Activated naive CD8-positive, alpha-beta T cell treated with anti-CD3 and anti-CD28 coated beads, Interleukin-2, amount 50 U/mL, for 16 hours (primary cell): ENCODE data around the gene GPA33.

Experiments used
- DNase-seq: peaks from one replicate; pipeline ENCODE4 v3.0.0-alpha.2; 2020; ENCODE audit warnings: low read depth, low spot score

Gene GPA33

DNA sequence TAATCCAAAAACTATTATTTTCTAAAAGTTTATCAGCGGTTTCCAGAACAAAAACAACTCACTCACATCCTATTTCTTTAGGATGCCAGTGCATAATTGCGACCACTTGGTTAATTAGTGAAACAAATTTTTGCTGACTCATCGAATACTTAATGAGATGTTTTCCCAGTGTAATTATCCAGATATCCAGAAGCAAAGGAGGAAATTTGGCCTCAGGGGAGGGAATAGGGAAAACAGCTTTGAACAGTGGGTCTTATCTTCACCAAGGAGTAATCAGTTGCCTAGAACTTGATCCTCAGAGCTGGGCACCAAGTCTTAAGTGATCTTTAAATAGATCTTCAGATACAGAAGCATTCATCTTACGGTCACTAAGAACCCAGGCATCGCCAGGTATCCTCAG is 28.0 kb upstream of the GPA33 start:
- DNase-seq = no peak

- DNase-seq = no peak
Measured at GRCh38 chr1:167117225-167117624, 27.0 kb upstream of the GPA33 start.

GRCh38 chr1:167116174-167116573 is 26.0 kb upstream of the GPA33 start:
- no peak for DNase-seq

DNA sequence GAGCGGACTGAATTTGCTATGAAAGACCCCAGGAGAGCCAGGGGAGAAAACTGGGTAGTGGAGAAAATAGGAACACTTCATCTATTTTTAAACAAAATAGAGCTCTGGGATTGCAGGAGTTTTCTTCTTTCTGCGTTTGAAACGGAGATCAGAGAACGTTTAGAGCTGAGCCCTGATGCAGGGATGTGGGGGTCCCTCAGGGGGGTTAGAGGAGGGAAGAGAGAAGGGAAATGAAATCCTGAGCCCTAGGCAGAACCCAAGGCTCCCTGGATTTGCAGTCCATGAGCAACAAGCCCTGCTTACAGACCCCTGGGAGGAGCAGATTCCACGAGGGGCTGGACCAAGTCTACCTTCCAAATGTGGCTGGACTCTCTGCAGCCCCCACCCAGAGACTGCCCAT is 25.5 kb upstream of the GPA33 start:
- no peak for DNase-seq

- no peak for DNase-seq
Measured at GRCh38 chr1:167114725-167115124, 24.5 kb upstream of the GPA33 start.

GRCh38 chr1:167111868-167112709 is 21.9 kb upstream of the GPA33 start:
- no peak for DNase-seq

DNA sequence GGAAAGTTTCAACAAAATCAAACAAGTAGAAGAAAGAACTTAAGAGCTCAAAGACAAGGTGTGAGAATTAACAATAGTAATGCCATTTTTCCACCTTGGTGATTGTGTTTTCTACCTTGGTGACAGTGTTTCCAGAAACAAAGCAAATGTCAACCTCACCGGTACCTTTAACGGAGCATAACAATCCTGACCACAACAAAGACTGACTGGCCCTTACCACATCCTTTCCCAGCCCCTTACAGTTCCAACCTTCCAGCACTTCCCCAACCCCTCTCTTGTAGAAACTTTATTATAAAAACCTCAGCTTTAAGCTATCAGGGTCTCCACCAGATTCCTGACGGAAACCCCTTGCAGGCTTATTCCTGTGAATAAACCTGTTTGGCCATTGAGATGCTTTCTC is 20.4 kb upstream of the GPA33 start:
- no peak for DNase-seq

DNA sequence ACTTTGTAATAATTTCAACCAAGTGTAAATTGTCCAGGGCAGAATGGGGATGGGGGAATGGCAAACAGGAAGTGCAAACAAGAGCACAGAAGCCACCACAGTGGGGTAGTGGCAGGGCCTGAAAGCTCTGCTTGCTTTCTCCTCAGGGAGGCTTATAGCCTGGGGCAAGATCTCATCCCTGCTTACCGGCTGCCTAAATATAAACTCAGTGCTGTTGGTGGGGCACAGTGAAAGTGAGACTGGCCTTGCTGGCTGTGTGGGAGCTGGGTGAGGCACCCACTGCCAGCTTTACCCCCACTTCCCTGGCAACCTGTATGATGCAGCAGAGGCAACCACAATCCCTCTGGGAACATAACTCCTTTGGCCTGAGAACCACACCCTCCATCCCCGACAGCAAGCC is 18.9 kb upstream of the GPA33 start:
- no peak for DNase-seq

DNA sequence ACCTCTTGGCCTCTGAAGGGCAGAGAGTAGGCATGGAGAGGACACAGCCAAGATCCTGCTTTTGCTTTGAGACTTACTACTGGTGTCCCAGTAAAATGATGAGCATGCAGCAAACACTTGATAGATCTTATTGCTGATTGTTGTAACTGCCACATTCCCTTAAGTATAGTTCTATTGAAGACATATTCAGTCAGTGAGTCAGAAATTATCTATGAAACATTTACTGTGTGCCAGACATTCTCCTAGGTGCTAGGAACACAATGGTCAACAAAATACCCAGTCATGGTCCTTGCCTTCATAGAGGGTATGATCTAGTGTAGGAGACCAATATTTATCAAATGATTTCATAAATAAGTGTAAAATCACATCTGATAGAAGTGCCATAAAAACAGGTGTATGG is 17.3 kb upstream of the GPA33 start:
- DNase-seq = no peak

- no peak for DNase-seq
Measured at GRCh38 chr1:167106119-167106461, 15.9 kb upstream of the GPA33 start.

DNA sequence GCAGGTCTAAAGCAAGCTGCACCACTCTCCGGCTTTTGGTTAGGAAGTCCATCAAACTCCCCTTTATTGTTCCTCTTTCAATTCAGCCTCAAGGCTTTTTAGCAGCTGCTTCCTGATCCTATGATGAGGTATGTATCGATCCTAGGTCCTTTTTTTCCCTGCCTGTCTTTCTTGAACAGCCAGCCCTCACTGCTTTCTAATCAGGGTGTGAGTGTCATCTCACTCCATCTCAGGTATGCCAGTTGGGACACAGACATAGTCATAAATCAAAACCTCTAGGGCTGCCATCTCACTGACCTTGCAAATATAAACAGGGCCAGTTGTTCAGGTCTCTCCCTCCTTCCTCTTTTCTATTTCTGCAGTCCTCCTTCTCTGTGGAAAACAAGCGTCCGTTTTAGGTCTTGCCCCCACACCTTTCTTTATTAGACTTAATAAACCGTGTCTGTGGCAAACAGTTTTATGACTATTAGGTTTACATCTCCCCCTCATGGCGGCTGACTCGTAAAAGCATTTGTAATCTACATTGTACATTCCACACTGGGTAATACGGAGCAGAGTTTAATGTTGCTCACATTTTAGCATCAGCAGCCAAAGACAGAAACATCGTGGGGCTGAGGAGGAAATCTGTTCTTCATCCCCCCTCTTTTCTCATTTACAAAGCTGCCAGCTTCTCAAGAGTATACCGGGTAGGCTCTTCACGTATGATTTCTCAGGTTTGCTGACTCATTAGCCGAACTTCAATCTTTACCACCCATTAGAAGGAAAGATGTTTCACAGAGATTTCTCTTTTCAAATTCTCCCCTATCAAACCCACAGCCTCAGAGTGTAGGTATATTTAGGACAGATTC is 15.3 kb upstream of the GPA33 start:
- DNase-seq = no peak

DNA sequence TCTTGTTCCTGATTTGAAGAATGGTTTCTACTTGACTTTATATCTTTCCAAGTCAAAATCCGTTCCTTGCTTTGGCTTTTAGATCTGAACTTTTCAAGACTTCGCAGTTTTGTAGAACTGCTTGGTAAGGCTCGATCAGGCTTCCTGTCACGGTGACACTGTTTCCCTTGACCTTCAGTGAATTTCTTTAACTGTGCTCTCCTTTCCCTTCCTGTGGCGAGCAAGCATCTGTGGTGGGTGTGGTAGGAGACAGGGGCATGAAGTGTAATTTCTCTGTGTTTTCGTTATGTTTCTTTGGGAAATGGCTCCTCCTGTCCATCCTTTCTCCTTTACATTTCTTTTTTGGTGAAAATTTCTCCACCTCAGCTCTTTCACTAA is 14.1 kb upstream of the GPA33 start:
- no peak for DNase-seq

DNA sequence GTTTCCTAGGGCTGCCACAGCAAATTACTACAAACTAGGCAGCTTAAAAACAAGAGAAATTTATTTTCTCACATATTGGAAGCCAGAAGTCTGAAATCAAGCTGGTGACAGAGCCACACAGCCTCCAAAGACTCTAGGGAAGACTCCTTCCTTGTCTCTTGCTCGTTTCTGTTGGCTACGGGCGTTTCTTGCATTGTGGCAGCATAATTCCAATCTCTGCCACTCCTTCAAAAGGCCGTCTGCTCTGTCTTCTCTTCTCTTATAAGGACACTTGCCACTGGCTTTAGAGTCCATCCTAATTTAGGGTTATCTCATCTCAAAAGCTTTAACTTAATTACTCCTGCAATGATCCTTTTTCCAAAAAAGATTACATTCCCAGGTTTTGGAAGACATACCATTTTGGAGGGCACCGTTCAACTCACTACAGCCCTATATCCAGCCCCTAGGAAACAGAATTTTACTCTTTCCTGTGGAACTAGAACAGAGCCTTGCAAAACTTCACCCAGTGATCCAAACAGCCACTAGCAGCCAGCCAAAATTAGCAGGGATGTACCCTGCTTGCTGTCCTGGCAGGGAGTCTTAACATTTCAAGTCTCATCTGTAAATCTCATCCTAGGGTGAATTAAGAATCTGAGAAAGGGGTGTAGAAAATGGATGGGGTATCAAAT is 12.9 kb upstream of the GPA33 start:
- no peak for DNase-seq

DNA sequence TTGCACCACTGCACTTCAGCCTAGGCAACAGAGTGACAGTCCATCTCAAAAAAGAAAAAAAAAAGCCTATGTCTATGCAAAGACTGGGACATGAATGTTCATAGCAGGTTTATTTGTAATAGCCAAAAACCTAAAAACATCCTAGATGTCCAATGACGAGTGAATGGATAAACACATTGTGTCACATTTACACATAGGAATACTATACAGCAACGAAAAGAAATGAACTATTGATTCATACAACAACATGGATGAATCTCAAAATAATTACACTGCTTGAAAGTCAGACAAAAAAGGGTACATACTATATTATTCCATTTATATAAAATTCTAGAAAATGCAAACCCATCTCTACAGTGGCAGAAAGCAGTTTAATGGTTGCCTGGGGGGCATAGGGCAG is 11.6 kb upstream of the GPA33 start:
- DNase-seq = no peak

- DNase-seq = no peak
Measured at GRCh38 chr1:167100730-167101129, 10.6 kb upstream of the GPA33 start.

GRCh38 chr1:167099851-167100250 is 9.7 kb upstream of the GPA33 start:
- no peak for DNase-seq

DNA sequence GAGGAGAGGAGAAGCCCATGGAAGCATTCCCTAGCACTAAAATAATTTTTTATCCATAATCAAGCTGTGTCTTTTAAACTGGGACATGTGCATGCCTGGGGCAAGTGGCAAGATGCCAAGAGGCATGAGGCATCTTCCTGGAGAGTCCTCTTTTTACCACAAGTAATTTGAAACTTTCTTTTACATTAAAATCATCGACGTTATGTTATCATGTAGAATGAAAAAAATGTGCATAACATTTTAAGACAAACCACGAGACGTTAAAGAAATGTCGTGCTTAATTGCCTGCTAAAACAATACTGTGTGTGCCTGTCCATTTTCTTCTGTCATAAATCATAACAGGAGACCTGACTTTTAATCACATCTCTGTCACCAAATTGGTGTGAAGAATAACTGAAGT is 5.2 kb upstream of the GPA33 start:
- DNase-seq = no peak

DNA sequence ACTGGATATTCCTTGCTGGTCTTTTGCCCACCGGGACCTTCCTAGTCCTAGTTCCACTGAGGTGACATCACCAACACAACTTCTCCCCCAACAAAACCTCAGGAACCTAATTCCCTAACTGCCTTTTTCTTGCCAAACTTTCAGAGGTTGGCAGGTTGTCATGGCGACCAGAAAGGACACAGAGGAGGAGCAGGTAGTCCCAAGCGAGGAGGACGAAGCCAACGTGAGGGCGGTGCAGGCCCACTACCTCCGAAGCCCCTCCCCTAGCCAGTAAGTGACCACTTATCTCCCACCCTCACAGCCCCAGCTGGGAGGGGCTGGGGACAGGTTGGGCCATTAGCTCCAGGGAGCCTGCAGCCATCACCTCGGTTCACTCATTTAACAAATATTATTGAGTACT is 4.5 kb upstream of the GPA33 start:
- no peak for DNase-seq

DNA sequence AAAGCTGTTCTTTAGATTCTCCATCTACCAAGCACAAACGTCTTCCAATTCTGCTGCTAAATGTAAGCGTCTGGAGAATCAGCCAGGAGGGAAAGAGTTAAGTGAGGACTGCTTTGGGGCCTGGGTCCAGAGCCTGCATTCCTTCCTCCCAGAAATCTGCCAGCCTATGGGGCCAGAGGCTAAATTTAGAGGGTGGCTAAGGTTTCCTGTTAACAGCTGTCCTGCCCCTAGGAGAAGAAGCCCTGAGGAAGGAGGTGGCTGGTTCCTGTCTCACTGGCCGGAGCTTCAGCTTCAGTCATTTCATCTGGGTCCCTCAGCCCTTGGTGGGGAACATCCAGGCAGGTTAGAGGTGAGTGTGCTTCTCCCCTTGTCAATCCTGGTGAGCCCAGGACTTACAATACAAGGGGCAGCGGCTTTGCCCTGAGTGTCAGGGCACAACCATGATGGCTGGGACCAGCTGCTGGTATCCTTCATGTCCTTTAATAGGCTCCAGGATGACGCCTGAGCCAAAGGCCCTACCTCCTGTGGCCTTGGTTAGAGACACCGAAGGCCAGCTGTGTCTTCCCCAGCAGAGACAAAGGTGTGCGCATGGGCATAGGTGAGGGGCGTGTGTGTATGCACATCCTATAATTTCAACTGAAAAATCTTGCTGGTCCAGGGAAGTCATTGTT is 3.8 kb upstream of the GPA33 start, which contains the start of gene STYXL2:
TSS of gene STYXL2 (plus strand) at position 230 of the 671 bp plus-strand sequence. CDS start 775 bp downstream, outside the sequence.
- DNase-seq = no peak

DNA sequence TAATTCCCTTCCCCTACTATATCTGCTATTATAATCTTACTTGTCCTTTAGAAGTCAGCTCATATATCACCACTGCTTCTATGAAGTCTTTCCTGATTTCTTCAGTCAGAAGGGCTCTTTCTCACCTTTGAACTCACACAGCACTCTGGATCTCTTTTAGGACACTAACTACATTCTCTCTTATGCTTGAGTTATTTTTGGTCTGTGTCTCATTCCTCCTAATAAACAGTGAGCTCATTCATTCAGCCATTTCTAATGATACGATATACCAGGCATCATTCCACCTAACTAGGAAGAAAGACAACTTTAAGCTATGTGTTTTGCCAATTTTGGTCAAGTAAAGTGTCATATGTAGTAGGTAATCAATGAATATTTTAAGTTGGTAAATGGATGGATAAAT is 2.5 kb upstream of the GPA33 start:
- no peak for DNase-seq

DNA sequence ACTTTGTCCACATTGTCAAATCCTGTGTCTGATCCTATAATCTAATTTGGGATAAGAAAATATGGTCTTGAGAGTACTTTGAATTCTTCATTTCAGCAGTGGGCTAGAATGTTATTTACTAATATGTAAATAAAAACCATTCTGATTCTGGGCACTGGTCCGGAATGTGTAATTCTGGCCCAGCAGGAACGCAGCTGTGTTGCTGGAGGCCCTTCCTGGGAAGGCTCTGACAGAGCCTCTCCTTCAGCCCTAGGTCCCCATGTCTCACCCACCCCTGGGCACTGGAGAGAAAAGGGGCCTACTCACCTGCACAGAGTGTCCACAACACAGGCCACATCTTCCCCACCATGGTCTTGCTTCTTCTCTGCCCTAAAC is 251 bp downstream of the GPA33 start:
- no peak for DNase-seq
